MM.1S (cell line): ENCODE data around the gene DENND5B.
A peak's percentile ranks its signal among the peaks of the same experiment; 100 is the strongest.
"Not testable (repeated sequence)": the region's sequence is repeated elsewhere in the genome, so short reads cannot be mapped to it uniquely, and the experiment has no call there.

Experiments
- DNase-seq: peaks from one replicate; pipeline ENCODE4 v3.0.0-alpha.2; 2015
- H2AFZ ChIP-seq: fragments of 300-600 bp; sonication (generic); 2 replicates; pipeline ENCODE4 v1.6.0; 2016; ENCODE audit warnings: antibody characterized with exemption, low read length
- H3F3A ChIP-seq: fragments of 300-600 bp; sonication (generic); 2 replicates; pipeline ENCODE4 v1.6.1; 2016; ENCODE audit warnings: mild to moderate bottlenecking, antibody characterized with exemption, low read length, moderate library complexity, mixed read lengths; ENCODE audit not compliant: insufficient read depth
- H3K27ac ChIP-seq: fragments of 300-600 bp; sonication (generic); 2 replicates; pipeline ENCODE4 v1.5.1; 2016; ENCODE audit warnings: mild to moderate bottlenecking, low read length
- H3K27me3 ChIP-seq: fragments of 300-600 bp; sonication (generic); replicated peaks from 2 replicates; pipeline ENCODE4 v1.6.0; 2016; ENCODE audit warnings: low read length; ENCODE audit not compliant: insufficient read depth
- H3K36me3 ChIP-seq: fragments of 300-600 bp; sonication (generic); replicated peaks from 2 replicates; pipeline ENCODE4 v1.6.1; 2016; ENCODE audit warnings: mild to moderate bottlenecking, low read length, mixed read lengths; ENCODE audit not compliant: insufficient read depth
- H3K4me1 ChIP-seq: fragments of 300-600 bp; sonication (generic); 2 replicates; pipeline ENCODE4 v1.6.1; 2016; ENCODE audit warnings: low read length, mixed read lengths
- H3K4me2 ChIP-seq: fragments of 300-600 bp; sonication (generic); 2 replicates; pipeline ENCODE4 v1.6.0; 2016; ENCODE audit warnings: low read depth, low read length
- H3K4me3 ChIP-seq: fragments of 300-600 bp; sonication (generic); 2 replicates; pipeline ENCODE4 v1.5.1; 2016; ENCODE audit warnings: low read length, mixed read lengths
- H3K79me2 ChIP-seq: fragments of 300-600 bp; sonication (generic); 2 replicates; pipeline ENCODE4 v1.6.1; 2016; ENCODE audit warnings: mixed run types, low read length, mixed read lengths
- H3K9ac ChIP-seq: fragments of 300-600 bp; sonication (generic); 2 replicates; pipeline ENCODE4 v1.6.1; 2016; ENCODE audit warnings: low read length, mixed read lengths
- H3K9me2 ChIP-seq: fragments of 300-600 bp; sonication (generic); replicated peaks from 2 replicates; pipeline ENCODE4 v1.6.1; 2016; ENCODE audit warnings: mild to moderate bottlenecking, low read length, mixed read lengths; ENCODE audit not compliant: insufficient read depth
- H3K9me3 ChIP-seq: fragments of 300-600 bp; sonication (generic); replicated peaks from 2 replicates; pipeline ENCODE4 v1.6.1; 2016; ENCODE audit warnings: mild to moderate bottlenecking, low read length, mixed read lengths; ENCODE audit not compliant: insufficient read depth
- H4K20me1 ChIP-seq: fragments of 300-600 bp; sonication (generic); 2 replicates; pipeline ENCODE4 v1.6.1; 2016; ENCODE audit warnings: mild to moderate bottlenecking, low read length, moderate library complexity, mixed read lengths; ENCODE audit not compliant: insufficient read depth
- EZH2 ChIP-seq: fragments of 300-600 bp; sonication (generic); optimal IDR thresholded peaks from 2 replicates; pipeline ENCODE3; 2017; ENCODE audit warnings: low read depth, mild to moderate bottlenecking, antibody characterized with exemption, low read length, mixed read lengths
- EZH2phosphoT487 ChIP-seq: fragments of 300-600 bp; sonication (generic); IDR thresholded peaks from 2 replicates; pipeline ENCODE4 v1.6.1; 2018; ENCODE audit warnings: antibody characterized with exemption, low read length
- TF ChIP-seq, protein P1 (sequence below): fragments of 300-600 bp; sonication (generic); IDR thresholded peaks from 2 replicates; pipeline ENCODE4 v1.5.1; 2016; ENCODE audit warnings: antibody characterized with exemption, low read length, mixed read lengths

The DENND5B gene

DNA sequence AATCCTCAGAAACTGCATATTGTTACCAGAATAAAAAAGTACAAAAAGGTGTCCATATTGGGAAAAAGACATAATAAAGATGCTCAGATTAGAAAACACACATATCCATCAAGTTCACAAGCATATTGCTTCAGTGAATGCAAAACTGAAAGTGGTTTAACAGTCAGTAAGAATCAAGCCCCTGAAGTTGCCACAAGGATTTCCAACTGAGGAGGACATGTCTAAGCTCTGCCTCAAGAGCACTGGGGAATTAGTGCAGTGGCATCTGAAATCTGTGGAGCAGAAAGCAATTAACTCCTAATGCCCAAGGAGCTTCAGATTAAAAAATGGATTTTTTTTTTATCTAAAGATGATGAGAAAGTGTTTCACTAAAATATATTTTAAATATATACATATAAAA is 113.2 kb downstream of the DENND5B start:
- H4K20me1 ChIP-seq, result no peaks in the 10 kb centered on the region
- no peaks in the 10 kb centered on the region for H3F3A ChIP-seq
- no peak overlapping the region for H2AFZ ChIP-seq
- no peak overlapping the region for H3K9ac ChIP-seq
- H3K4me2 ChIP-seq, result 0 out of 2 replicates have a peak overlapping the region, but pooled peaks have one; percentile 13
- TF ChIP-seq EZH2phosphoT487, result no peak
- TF ChIP-seq, protein P1, sequence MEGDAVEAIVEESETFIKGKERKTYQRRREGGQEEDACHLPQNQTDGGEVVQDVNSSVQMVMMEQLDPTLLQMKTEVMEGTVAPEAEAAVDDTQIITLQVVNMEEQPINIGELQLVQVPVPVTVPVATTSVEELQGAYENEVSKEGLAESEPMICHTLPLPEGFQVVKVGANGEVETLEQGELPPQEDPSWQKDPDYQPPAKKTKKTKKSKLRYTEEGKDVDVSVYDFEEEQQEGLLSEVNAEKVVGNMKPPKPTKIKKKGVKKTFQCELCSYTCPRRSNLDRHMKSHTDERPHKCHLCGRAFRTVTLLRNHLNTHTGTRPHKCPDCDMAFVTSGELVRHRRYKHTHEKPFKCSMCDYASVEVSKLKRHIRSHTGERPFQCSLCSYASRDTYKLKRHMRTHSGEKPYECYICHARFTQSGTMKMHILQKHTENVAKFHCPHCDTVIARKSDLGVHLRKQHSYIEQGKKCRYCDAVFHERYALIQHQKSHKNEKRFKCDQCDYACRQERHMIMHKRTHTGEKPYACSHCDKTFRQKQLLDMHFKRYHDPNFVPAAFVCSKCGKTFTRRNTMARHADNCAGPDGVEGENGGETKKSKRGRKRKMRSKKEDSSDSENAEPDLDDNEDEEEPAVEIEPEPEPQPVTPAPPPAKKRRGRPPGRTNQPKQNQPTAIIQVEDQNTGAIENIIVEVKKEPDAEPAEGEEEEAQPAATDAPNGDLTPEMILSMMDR, result no peak
- no peak for TF ChIP-seq EZH2
- no peak overlapping the region for H3K27ac ChIP-seq
- H3K79me2 ChIP-seq, result no peaks in the 10 kb centered on the region
- peak; percentile 52 for DNase-seq
- no peaks in the 10 kb centered on the region for H3K27me3 ChIP-seq
- H3K9me2 ChIP-seq, result no peaks in the 10 kb centered on the region
- H3K9me3 ChIP-seq, result no peaks in the 10 kb centered on the region
- no peaks in the 10 kb centered on the region for H3K36me3 ChIP-seq
- H3K4me1 ChIP-seq, result peaks cover 5% of the 10 kb centered on the region; the same call in 1 of the 2 replicates
- H3K4me3 ChIP-seq, result no peak overlapping the region

DNA sequence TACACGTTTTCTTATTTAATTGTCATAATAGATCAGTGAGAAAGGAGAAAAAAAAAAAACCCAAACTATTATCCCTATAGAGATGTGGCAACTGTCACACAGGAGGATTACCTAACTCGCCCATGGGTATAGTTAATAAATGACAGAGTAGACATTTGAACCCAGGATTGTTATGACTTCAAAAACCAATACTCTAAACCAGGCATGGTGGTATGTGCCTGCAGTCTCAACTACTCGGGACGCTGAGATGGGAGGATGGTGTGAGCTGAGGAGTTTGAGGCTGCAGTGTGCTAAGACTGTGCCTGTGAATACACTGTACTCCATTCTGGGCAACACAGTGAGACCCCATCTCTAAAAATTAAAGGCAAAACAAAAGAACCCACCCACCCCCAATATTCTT is 114.5 kb downstream of the DENND5B start:
- no peaks in the 10 kb centered on the region for H3K27me3 ChIP-seq
- no peak overlapping the region for H3K4me3 ChIP-seq
- H4K20me1 ChIP-seq, result no peaks in the 10 kb centered on the region
- no peak overlapping the region for H3K9ac ChIP-seq
- no peak overlapping the region for H2AFZ ChIP-seq
- no peak for TF ChIP-seq EZH2phosphoT487
- TF ChIP-seq, protein P1, result no peak
- TF ChIP-seq EZH2, result no peak
- H3K9me2 ChIP-seq, result no peaks in the 10 kb centered on the region
- H3K4me1 ChIP-seq, result peaks cover 5% of the 10 kb centered on the region; the same call in 1 of the 2 replicates
- no peaks in the 10 kb centered on the region for H3K36me3 ChIP-seq
- DNase-seq, result no peak
- no peaks in the 10 kb centered on the region for H3F3A ChIP-seq
- no peaks in the 10 kb centered on the region for H3K79me2 ChIP-seq
- no peaks in the 10 kb centered on the region for H3K9me3 ChIP-seq
- no peak overlapping the region for H3K4me2 ChIP-seq
- no peak overlapping the region for H3K27ac ChIP-seq

DNA sequence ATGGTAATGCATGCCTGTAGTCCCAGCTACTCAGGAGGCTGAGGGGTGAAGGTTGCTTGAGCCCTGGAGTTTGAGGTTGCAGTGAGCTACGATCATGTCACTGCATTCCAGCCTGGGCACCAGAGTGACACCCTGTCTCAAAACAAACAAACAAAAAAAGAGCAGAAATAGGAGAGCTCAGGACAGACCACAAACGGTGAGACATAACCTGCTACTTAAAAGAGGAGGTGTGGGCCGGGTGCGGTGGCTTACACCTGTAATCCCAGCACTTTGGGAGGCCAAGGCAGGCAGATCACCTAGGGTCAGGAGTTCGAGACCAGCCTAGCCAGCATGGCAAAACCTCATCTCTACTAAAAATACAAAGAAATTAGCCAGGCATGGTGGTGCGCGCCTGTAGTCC is 115.3 kb downstream of the DENND5B start:
- not testable (repeated sequence) for H3K27ac ChIP-seq, H3K9me3 ChIP-seq, H3K36me3 ChIP-seq, H3F3A ChIP-seq, H3K4me3 ChIP-seq, H3K27me3 ChIP-seq, DNase-seq, H3K4me2 ChIP-seq, H3K4me1 ChIP-seq, H2AFZ ChIP-seq, H3K9me2 ChIP-seq, H3K79me2 ChIP-seq, H3K9ac ChIP-seq, H4K20me1 ChIP-seq

DNA sequence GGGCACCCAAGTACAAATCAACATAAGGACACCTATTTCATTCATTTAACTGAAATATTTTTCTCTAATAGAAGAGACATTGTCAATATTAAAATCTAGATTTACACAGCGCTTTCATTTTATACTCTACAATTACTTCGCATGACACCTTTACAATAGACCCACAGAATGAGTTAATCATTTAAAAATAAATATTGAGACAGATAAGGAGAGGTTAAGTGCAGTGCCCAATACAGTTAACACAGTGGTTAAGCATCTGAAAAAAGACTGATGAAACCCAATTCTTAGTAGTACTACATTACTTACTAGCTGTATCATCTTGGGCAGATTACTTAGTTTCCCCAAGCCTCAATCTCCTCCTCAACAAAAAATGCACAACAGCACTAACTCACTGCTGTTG is 116.2 kb downstream of the DENND5B start:
- Histone ChIP-seq H3K27ac (no peak overlapping the region), H3F3A (no peaks in the 10 kb centered on the region), H3K4me2 (no peak overlapping the region), H3K9ac (no peak overlapping the region), H3K4me3 (no peak overlapping the region), H3K9me2 (no peaks in the 10 kb centered on the region), H3K79me2 (no peaks in the 10 kb centered on the region), H3K27me3 (no peaks in the 10 kb centered on the region), H3K9me3 (no peaks in the 10 kb centered on the region), H4K20me1 (no peaks in the 10 kb centered on the region), H2AFZ (no peak overlapping the region), H3K36me3 (no peaks in the 10 kb centered on the region), H3K4me1 (peaks cover 5% of the 10 kb centered on the region; the same call in 1 of the 2 replicates)
- DNase-seq, result no peak
- no peak for TF ChIP-seq EZH2
- TF ChIP-seq, protein P1, result no peak
- TF ChIP-seq EZH2phosphoT487, result no peak
